Transverse colon (tissue), 4 donors: ENCODE data around the gene OR52D1. TPM values are rescaled to one million over a fixed set of nuclear protein-coding genes. Genes with fewer than 3 reads are reported as not detected.

ENCODE experiments used
- DNase-seq: peaks from one replicate; pipeline ENCODE4 v3.0.0-alpha.2; 2019
- H3K27ac ChIP-seq, 4 donors: fragments of 200-600 bp; sonication (generic); 2 replicates each; pipeline ENCODE4 v1.5.1; 2016 to 2018; ENCODE audit warnings: inconsistent platforms in 4 of 4
- H3K27me3 ChIP-seq: fragments of 200-600 bp; sonication (generic); 2 replicates; pipeline ENCODE4 v1.5.1; 2017; ENCODE audit warnings: inconsistent platforms
- H3K36me3 ChIP-seq, 4 donors: fragments of 200-600 bp; sonication (generic); 2 replicates each; pipeline ENCODE4 v1.5.1; 2017 to 2019; ENCODE audit warnings: inconsistent platforms in 4 of 4
- H3K4me1 ChIP-seq, 4 donors: fragments of 200-600 bp; sonication (generic); 2 replicates each; pipeline ENCODE4 v1.5.1; 2017 to 2020; ENCODE audit warnings: inconsistent platforms in 4 of 4
- H3K4me3 ChIP-seq, 4 donors: fragments of 200-600 bp; sonication (generic); 1 replicate in 1 of 4; 2 replicates in 3 of 4; pipeline versions ENCODE4 v1.5.1 to v1.6.1; 2017 to 2019; ENCODE audit warnings: inconsistent platforms in 4 of 4
- H3K9me3 ChIP-seq, 2 donors: fragments of 200-600 bp; sonication (generic); 2 replicates each; pipeline ENCODE4 v1.5.1; 2017 to 2019; ENCODE audit warnings: inconsistent platforms in 2 of 2
- CTCF ChIP-seq, 5 experiments: fragments of 200-600 bp in 3 of 5; fragments of 450-650 bp in 2 of 5; sonication (generic) in 3 of 5; IDR thresholded peaks; 1 replicate in 2 of 5; 2 replicates in 3 of 5; pipeline ENCODE4 v1.5.1; 2016 to 2017; ENCODE audit warnings: antibody characterized with exemption in 5 of 5, inconsistent platforms in 3 of 5, mild to moderate bottlenecking in 2 of 5, moderate library complexity in 1 of 5
- EP300 ChIP-seq: sonication (generic); formaldehyde crosslinking; IDR thresholded peaks from one replicate; pipeline ENCODE4 v1.6.1; 2017; ENCODE audit warnings: antibody characterized with exemption, low read depth
- POLR2A ChIP-seq: fragments of 450-650 bp; IDR thresholded peaks from one replicate; pipeline ENCODE4 v1.6.1; 2016; ENCODE audit warnings: antibody characterized with exemption, mild to moderate bottlenecking, moderate library complexity
- POLR2AphosphoS5 ChIP-seq, 3 donors: sonication (generic); formaldehyde crosslinking; IDR thresholded peaks; one replicate each; pipeline ENCODE4 v1.6.1; 2016; ENCODE audit warnings: antibody characterized with exemption in 3 of 3
- WGBS, 2 donors: methylation state at CpG; one replicate each; pipeline ENCODE4 v1.1.5; 2018; ENCODE audit warnings: low coverage in 1 of 2; 5-methylcytosine and 5-hydroxymethylcytosine counted together
- in situ Hi-C, 4 donors: fragments of 200-750 bp; cut with MboI; loops; one replicate each; pipeline versions ENCODE4 v1.15.0 to v1.15.1; 2017; ENCODE audit warnings: low sequenced_read_pairs in 3 of 4, low pct_ligation_motif_present in 1 of 4, low pct_unique_long_range_greater_than_20kb in 1 of 4
- intact Hi-C: fragments of 100-400 bp; cut with DNase I; formaldehyde crosslinking; loops from one replicate; pipeline ENCODE4 v1.15.1; 2023; ENCODE audit warnings: low total_unique reads
- total RNA-seq, 4 donors: library from RNA; depleted of rRNA; stranded (reverse); fragments of >200 nt; gene quantifications; one replicate each; pipeline ENCODE4 v1.1.0, GENCODE V29; 2016

OR52D1 gene
- total RNA-seq, 4 donors from 2014 or later: not detected

GRCh38 chr11:5507177-5507932 is 18.9 kb downstream of the OR52D1 start:
- in situ Hi-C loops (no loop called here), intact Hi-C loops (no loop called here)
- Histone ChIP-seq H3K4me3 (no peak overlapping the region), H3K27ac (no peak overlapping the region), H3K9me3 (no peaks in the 10 kb centered on the region), H3K4me1 (no peaks in the 10 kb centered on the region), H3K27me3 (no peaks in the 10 kb centered on the region), H3K36me3 (no peaks in the 10 kb centered on the region)
- 78 to 90% methylated on average over 5 to 9 of the region's 9 CpGs for WGBS, 2 donors
- no peak for TF ChIP-seq EP300
- no peak for DNase-seq

GRCh38 chr11:5507933-5508305 is 19.4 kb downstream of the OR52D1 start:
- no peaks in the 10 kb centered on the region for H3K36me3 ChIP-seq
- no peak overlapping the region for H3K4me3 ChIP-seq
- H3K9me3 ChIP-seq: no peaks in the 10 kb centered on the region
- in situ Hi-C loops (no loop called here), intact Hi-C loops (no loop called here)
- H3K27me3 ChIP-seq: no peaks in the 10 kb centered on the region
- DNase-seq: no peak
- H3K4me1 ChIP-seq: no peaks in the 10 kb centered on the region
- H3K27ac ChIP-seq: no peak overlapping the region
- no peak for TF ChIP-seq EP300
- TF ChIP-seq CTCF (IDR thresholded peaks at IDR 0.05): no peak
- TF ChIP-seq POLR2A: no peak
- no peak for TF ChIP-seq POLR2AphosphoS5 (IDR thresholded peaks at IDR 0.05)
- 40 to 79% methylated on average over 1 to 6 of the region's 6 CpGs for WGBS, 2 donors

- Histone ChIP-seq H3K4me3 (no peak overlapping the region), H3K4me1 (no peaks in the 10 kb centered on the region), H3K27me3 (no peaks in the 10 kb centered on the region), H3K27ac (no peak overlapping the region), H3K9me3 (no peaks in the 10 kb centered on the region), H3K36me3 (no peaks in the 10 kb centered on the region)
- DNase-seq: no peak
- intact Hi-C loops: no loop called here
- TF ChIP-seq POLR2AphosphoS5 (IDR thresholded peaks at IDR 0.05) (no peak), EP300 (no peak), POLR2A (no peak), CTCF (IDR thresholded peaks at IDR 0.05) (no peak)
- in situ Hi-C loops: no loop called here
- 92% methylated on average over 8 of the region's 8 CpGs; no CpG with 5 or more reads in 1 of the 2 donors for WGBS, 2 donors
Observed at GRCh38 chr11:5508605-5509004, 20.1 kb downstream of the OR52D1 start.

GRCh38 chr11:5509803-5510202 is 21.3 kb downstream of the OR52D1 start, which contains the start of gene UBQLN3:
TSS of gene UBQLN3 (minus strand) at chr11:5509957. CDS start at chr11:5509558, 399 bp downstream.
- DNase-seq: no peak
- TF ChIP-seq EP300: no peak
- TF ChIP-seq POLR2AphosphoS5 (IDR thresholded peaks at IDR 0.05): no peak
- TF ChIP-seq POLR2A: no peak
- no peak for TF ChIP-seq CTCF (IDR thresholded peaks at IDR 0.05)
- no peaks in the 10 kb centered on the region for H3K27me3 ChIP-seq
- WGBS, 2 donors: 35 to 86% methylated on average over 2 to 4 of the region's 4 CpGs
- intact Hi-C loops (no loop called here), in situ Hi-C loops (no loop called here)
- no peaks in the 10 kb centered on the region for H3K9me3 ChIP-seq
- H3K36me3 ChIP-seq: no peaks in the 10 kb centered on the region
- no peaks in the 10 kb centered on the region for H3K4me1 ChIP-seq
- no peak within 1 kb of the TSS for H3K27ac ChIP-seq
- H3K4me3 ChIP-seq: no peak within 1 kb of the TSS

- Histone ChIP-seq H3K27me3 (no peaks in the 10 kb centered on the region), H3K9me3 (no peaks in the 10 kb centered on the region), H3K36me3 (no peaks in the 10 kb centered on the region), H3K4me1 (no peaks in the 10 kb centered on the region), H3K4me3 (no peak overlapping the region), H3K27ac (no peak overlapping the region)
- intact Hi-C loops: no loop called here
- DNase-seq: no peak
- in situ Hi-C loops: no loop called here
- TF ChIP-seq EP300 (no peak), POLR2A (no peak), POLR2AphosphoS5 (IDR thresholded peaks at IDR 0.05) (no peak), CTCF (IDR thresholded peaks at IDR 0.05) (no peak)
Observed at GRCh38 chr11:5514841-5515240, 26.4 kb downstream of the OR52D1 start.
